Suprapubic skin (tissue), 4 donors: ENCODE measurements around the gene GZMM. TPM values are rescaled to one million over a fixed set of nuclear protein-coding genes. Genes with fewer than 3 reads are reported as not detected.

Experiments
- DNase-seq, 2 donors: peaks; one replicate each; pipeline ENCODE4 v3.0.0-alpha.2; 2019; ENCODE audit warnings: low spot score in 2 of 2
- H3K27ac ChIP-seq: fragments of 200-600 bp; sonication (generic); one replicate; pipeline ENCODE4 v1.5.1; 2019
- H3K27me3 ChIP-seq: fragments of 200-600 bp; sonication (generic); one replicate; pipeline ENCODE4 v1.5.1; 2019
- H3K36me3 ChIP-seq: fragments of 200-600 bp; sonication (generic); one replicate; pipeline ENCODE4 v1.5.1; 2019
- H3K4me1 ChIP-seq: fragments of 200-600 bp; sonication (generic); one replicate; pipeline ENCODE4 v1.5.1; 2019
- H3K4me3 ChIP-seq: fragments of 200-600 bp; sonication (generic); one replicate; pipeline ENCODE4 v1.5.1; 2019; ENCODE audit warnings: mild to moderate bottlenecking
- H3K9me3 ChIP-seq: fragments of 200-600 bp; sonication (generic); one replicate; pipeline ENCODE4 v1.5.1; 2019
- CTCF ChIP-seq, 2 donors: fragments of 200-600 bp in 1 of 2; fragments of 450-650 bp in 1 of 2; sonication (generic) in 1 of 2; IDR thresholded peaks; one replicate each; pipeline ENCODE4 v1.5.1; 2016 to 2019; ENCODE audit warnings: antibody characterized with exemption in 2 of 2, mild to moderate bottlenecking in 1 of 2, moderate library complexity in 1 of 2
- EP300 ChIP-seq: sonication (generic); formaldehyde crosslinking; IDR thresholded peaks from one replicate; pipeline ENCODE4 v1.6.1; 2017; ENCODE audit warnings: antibody characterized with exemption
- POLR2A ChIP-seq, 2 donors: fragments of 450-650 bp; IDR thresholded peaks; one replicate each; pipeline ENCODE4 v1.6.1; 2017; ENCODE audit warnings: antibody characterized with exemption in 2 of 2, mild to moderate bottlenecking in 2 of 2, moderate library complexity in 2 of 2
- POLR2AphosphoS5 ChIP-seq, 3 donors: sonication (generic); formaldehyde crosslinking; IDR thresholded peaks; one replicate each; pipeline ENCODE4 v1.6.1; 2017; ENCODE audit warnings: antibody characterized with exemption in 3 of 3
- WGBS: methylation state at CpG from one replicate; pipeline ENCODE4 v1.1.5; 2018; 5-methylcytosine and 5-hydroxymethylcytosine counted together
- total RNA-seq, 4 donors: library from RNA; depleted of rRNA; stranded (reverse); fragments of >200 nt; gene quantifications; one replicate each; pipeline ENCODE4 v1.1.0, GENCODE V29; 2016

GZMM gene
- total RNA-seq, 4 donors from 2014 or later: 0.97 TPM; not detected in 3

GRCh38 chr19:533364-534058 lies 10.3 kb upstream of the GZMM start:
- peak overlapping the region; percentile 83 for H3K27ac ChIP-seq
- no peak for DNase-seq
- TF ChIP-seq POLR2A (IDR thresholded peaks at IDR 0.05) (no peak), POLR2AphosphoS5 (IDR thresholded peaks at IDR 0.05) (no peak), CTCF (IDR thresholded peaks at IDR 0.05) (no peak), EP300 (no peak)
- peak overlapping the region; percentile 86 for H3K4me3 ChIP-seq
- H3K36me3 ChIP-seq: peaks cover 30% of the 10 kb centered on the region
- no peaks in the 10 kb centered on the region for H3K27me3 ChIP-seq
- 48% methylated on average over 8 of the region's 25 CpGs for WGBS
- peaks cover 32% of the 10 kb centered on the region for H3K4me1 ChIP-seq
- H3K9me3 ChIP-seq: no peaks in the 10 kb centered on the region

GRCh38 chr19:534088-534487 lies 9.8 kb upstream of the GZMM start:
- H3K27ac ChIP-seq: no peak overlapping the region
- no peak for DNase-seq
- H3K4me1 ChIP-seq: peaks cover 32% of the 10 kb centered on the region

GRCh38 chr19:535017-535835 lies 8.6 kb upstream of the GZMM start:
- no peak overlapping the region for H3K27ac ChIP-seq
- WGBS: no CpG with 5 or more reads among the region's 16 CpGs
- TF ChIP-seq CTCF (IDR thresholded peaks at IDR 0.05) (no peak), EP300 (no peak), POLR2AphosphoS5 (IDR thresholded peaks at IDR 0.05) (no peak), POLR2A (IDR thresholded peaks at IDR 0.05) (no peak)
- no peaks in the 10 kb centered on the region for H3K27me3 ChIP-seq
- H3K4me3 ChIP-seq: no peak overlapping the region
- peaks cover 32% of the 10 kb centered on the region for H3K4me1 ChIP-seq
- peaks cover 43% of the 10 kb centered on the region for H3K36me3 ChIP-seq
- DNase-seq: no peak
- H3K9me3 ChIP-seq: no peaks in the 10 kb centered on the region

More at GRCh38 chr19:534088-534487, 9.8 kb upstream of the GZMM start:
- Histone ChIP-seq H3K27me3 (no peaks in the 10 kb centered on the region), H3K4me3 (peak overlapping the region; percentile 86), H3K36me3 (peaks cover 36% of the 10 kb centered on the region), H3K9me3 (no peaks in the 10 kb centered on the region)
- no peak for TF ChIP-seq EP300
- no peak for TF ChIP-seq POLR2AphosphoS5 (IDR thresholded peaks at IDR 0.05)
- no peak for TF ChIP-seq CTCF (IDR thresholded peaks at IDR 0.05)
- TF ChIP-seq POLR2A (IDR thresholded peaks at IDR 0.05): no peak
- WGBS: 79% methylated on average over 10 of the region's 14 CpGs

GRCh38 chr19:536031-536880 lies 7.6 kb upstream of the GZMM start:
- TF ChIP-seq CTCF (IDR thresholded peaks at IDR 0.05): no peak
- no peak for TF ChIP-seq EP300
- no peak for TF ChIP-seq POLR2A (IDR thresholded peaks at IDR 0.05)
- no peak for TF ChIP-seq POLR2AphosphoS5 (IDR thresholded peaks at IDR 0.05)
- 92% methylated on average over 38 of the region's 55 CpGs for WGBS
- DNase-seq: no peak
- H3K36me3 ChIP-seq: peaks cover 48% of the 10 kb centered on the region
- no peak overlapping the region for H3K4me3 ChIP-seq
- no peaks in the 10 kb centered on the region for H3K9me3 ChIP-seq
- H3K4me1 ChIP-seq: peaks cover 26% of the 10 kb centered on the region
- no peak overlapping the region for H3K27ac ChIP-seq
- no peaks in the 10 kb centered on the region for H3K27me3 ChIP-seq
